Measurements from ENCODE around the gene UTRN. TPM values are rescaled to one million over a fixed set of nuclear protein-coding genes. Genes with fewer than 3 reads are reported as not detected.
A peak's percentile ranks its signal among the peaks of the same experiment; 100 is the strongest.

The UTRN gene
- total and polyA plus RNA-seq, 10 of the 15 experiments (the other 5 are each of a cell fraction or from before 2014, with no cell fraction given): 1.6 to 52.6 (median 25.5) TPM

DNA sequence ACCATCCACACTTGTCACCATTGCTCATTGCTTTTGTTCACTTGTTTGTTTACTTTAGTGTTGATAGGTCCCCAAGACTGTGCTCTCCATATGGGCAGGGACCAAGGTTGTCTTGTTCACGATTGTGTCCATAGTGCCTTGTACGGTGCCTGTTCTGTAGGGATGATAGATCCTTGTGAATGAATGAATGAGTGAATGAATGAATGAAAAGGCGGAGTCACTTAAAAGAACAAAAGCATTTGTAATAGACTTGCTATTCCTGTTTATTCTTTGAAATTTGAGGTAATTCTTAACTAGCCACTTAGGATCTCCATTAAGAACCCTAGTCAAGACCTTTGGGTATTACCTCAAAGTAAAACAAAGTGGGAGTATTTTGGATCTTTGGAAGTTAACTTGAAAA lies 47.0 kb downstream of the UTRN start:
- TF ChIP-seq, protein P1, sequence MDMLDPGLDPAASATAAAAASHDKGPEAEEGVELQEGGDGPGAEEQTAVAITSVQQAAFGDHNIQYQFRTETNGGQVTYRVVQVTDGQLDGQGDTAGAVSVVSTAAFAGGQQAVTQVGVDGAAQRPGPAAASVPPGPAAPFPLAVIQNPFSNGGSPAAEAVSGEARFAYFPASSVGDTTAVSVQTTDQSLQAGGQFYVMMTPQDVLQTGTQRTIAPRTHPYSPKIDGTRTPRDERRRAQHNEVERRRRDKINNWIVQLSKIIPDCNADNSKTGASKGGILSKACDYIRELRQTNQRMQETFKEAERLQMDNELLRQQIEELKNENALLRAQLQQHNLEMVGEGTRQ (IDR thresholded peaks at IDR 0.05; ENCODE audit: borderline replicate concordance, low read depth, low read length): no peak
- TF ChIP-seq ZNF24 (IDR thresholded peaks at IDR 0.05): peak; percentile 80
- TF ChIP-seq, protein P2, sequence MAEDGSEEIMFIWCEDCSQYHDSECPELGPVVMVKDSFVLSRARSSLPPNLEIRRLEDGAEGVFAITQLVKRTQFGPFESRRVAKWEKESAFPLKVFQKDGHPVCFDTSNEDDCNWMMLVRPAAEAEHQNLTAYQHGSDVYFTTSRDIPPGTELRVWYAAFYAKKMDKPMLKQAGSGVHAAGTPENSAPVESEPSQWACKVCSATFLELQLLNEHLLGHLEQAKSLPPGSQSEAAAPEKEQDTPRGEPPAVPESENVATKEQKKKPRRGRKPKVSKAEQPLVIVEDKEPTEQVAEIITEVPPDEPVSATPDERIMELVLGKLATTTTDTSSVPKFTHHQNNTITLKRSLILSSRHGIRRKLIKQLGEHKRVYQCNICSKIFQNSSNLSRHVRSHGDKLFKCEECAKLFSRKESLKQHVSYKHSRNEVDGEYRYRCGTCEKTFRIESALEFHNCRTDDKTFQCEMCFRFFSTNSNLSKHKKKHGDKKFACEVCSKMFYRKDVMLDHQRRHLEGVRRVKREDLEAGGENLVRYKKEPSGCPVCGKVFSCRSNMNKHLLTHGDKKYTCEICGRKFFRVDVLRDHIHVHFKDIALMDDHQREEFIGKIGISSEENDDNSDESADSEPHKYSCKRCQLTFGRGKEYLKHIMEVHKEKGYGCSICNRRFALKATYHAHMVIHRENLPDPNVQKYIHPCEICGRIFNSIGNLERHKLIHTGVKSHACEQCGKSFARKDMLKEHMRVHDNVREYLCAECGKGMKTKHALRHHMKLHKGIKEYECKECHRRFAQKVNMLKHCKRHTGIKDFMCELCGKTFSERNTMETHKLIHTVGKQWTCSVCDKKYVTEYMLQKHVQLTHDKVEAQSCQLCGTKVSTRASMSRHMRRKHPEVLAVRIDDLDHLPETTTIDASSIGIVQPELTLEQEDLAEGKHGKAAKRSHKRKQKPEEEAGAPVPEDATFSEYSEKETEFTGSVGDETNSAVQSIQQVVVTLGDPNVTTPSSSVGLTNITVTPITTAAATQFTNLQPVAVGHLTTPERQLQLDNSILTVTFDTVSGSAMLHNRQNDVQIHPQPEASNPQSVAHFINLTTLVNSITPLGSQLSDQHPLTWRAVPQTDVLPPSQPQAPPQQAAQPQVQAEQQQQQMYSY (CRISPR knock-in tag; IDR thresholded peaks at IDR 0.05): no peak
- TF ChIP-seq, protein P3, sequence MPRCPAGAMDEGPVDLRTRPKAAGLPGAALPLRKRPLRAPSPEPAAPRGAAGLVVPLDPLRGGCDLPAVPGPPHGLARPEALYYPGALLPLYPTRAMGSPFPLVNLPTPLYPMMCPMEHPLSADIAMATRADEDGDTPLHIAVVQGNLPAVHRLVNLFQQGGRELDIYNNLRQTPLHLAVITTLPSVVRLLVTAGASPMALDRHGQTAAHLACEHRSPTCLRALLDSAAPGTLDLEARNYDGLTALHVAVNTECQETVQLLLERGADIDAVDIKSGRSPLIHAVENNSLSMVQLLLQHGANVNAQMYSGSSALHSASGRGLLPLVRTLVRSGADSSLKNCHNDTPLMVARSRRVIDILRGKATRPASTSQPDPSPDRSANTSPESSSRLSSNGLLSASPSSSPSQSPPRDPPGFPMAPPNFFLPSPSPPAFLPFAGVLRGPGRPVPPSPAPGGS (IDR thresholded peaks at IDR 0.05; ENCODE audit: borderline replicate concordance, insufficient read depth, low read depth, low read length, poor library complexity, severe bottlenecking): no peak
- TF ChIP-seq EP300 (IDR thresholded peaks at IDR 0.05; ENCODE audit: borderline replicate concordance in 1 of 2, control insufficient read depth in 1 of 2, low read depth in 2 of 2, low read length in 2 of 2): no peak
- TF ChIP-seq SIX5 (IDR thresholded peaks at IDR 0.05; ENCODE audit: low read depth, low read length, severe bottlenecking): no peak
- no peak overlapping the region for H3K4me3 ChIP-seq
- CTCF ChIA-PET: interaction anchor here (1.0 kb wide), 1 partner anchor 149 kb away, joined by 3 read pairs; no protein-coding TSS in a partner anchor
- no peaks in the 10 kb centered on the region for H3K9me3 ChIP-seq (replicated peaks; ENCODE audit: control insufficient read depth, insufficient read depth, low read length)
- no TSS peak for BruUV-seq (replicated peaks)
- in situ Hi-C loops (cut with MboI): no loop called here
- POLR2A ChIA-PET: no interaction called here
- H3K4me1 ChIP-seq (ENCODE audit: control insufficient read depth, insufficient read depth, low read length): peaks cover 20% of the 10 kb centered on the region
- H2AFZ ChIP-seq (ENCODE audit: control insufficient read depth, low read depth, low read length): no peak overlapping the region
- no peak for FAIRE-seq
- RAD21 ChIA-PET (ENCODE audit: unreplicated experiment): no interaction called here
- no peaks in the 10 kb centered on the region for H3K36me3 ChIP-seq (ENCODE audit: control insufficient read depth in 2 of 2, insufficient read depth in 2 of 2, low read length in 1 of 2)
- no peaks in the 10 kb centered on the region for H3K79me2 ChIP-seq (ENCODE audit: control insufficient read depth, insufficient read depth, low read length)
- no peak overlapping the region for H3K27ac ChIP-seq (ENCODE audit: control insufficient read depth, insufficient read depth)
- no peak overlapping the region for H3K4me2 ChIP-seq (ENCODE audit: control insufficient read depth, insufficient read depth)
- no peak for ATAC-seq
- intact Hi-C loops (cut with micrococcal nuclease; ENCODE audit: unreplicated experiment): no loop called here
- no peaks in the 10 kb centered on the region for H4K20me1 ChIP-seq (ENCODE audit: control insufficient read depth, insufficient read depth)
- no peak overlapping the region for H3K9ac ChIP-seq (ENCODE audit: control insufficient read depth, insufficient read depth, low read length)
- 96% methylated on average over 3 of the region's 3 CpGs for WGBS (ENCODE audit: insufficient coverage, insufficient replicate concordance, low lambda C conversion rate, missing lambda C conversion rate)
- DNase-seq (ENCODE audit: low read depth, low spot score): no peak
- SMC1A ChIA-PET (ENCODE audit: uncharacterized antibody, unreplicated experiment): interaction anchor here (1.3 kb wide), 1 partner anchor 29 kb away, joined by 4 read pairs; no protein-coding TSS in a partner anchor
- H3K27me3 ChIP-seq (replicated peaks in 1 of 2; ENCODE audit: control insufficient read depth in 2 of 2, insufficient read depth in 2 of 2, low read length in 1 of 2): no peaks in the 10 kb centered on the region

All from GM12878 (cell line).